HG03025 (cell line): Measurements from ENCODE around the gene GDI1.

Experiments used
- ATAC-seq: cut with Tn5 transposase; IDR thresholded peaks from one replicate; pipeline ENCODE4 v1.9.1; 2021; ENCODE audit warnings: mild to moderate bottlenecking, moderate library complexity; ENCODE audit not compliant: unreplicated experiment, low FRiP score

GDI1 gene

DNA sequence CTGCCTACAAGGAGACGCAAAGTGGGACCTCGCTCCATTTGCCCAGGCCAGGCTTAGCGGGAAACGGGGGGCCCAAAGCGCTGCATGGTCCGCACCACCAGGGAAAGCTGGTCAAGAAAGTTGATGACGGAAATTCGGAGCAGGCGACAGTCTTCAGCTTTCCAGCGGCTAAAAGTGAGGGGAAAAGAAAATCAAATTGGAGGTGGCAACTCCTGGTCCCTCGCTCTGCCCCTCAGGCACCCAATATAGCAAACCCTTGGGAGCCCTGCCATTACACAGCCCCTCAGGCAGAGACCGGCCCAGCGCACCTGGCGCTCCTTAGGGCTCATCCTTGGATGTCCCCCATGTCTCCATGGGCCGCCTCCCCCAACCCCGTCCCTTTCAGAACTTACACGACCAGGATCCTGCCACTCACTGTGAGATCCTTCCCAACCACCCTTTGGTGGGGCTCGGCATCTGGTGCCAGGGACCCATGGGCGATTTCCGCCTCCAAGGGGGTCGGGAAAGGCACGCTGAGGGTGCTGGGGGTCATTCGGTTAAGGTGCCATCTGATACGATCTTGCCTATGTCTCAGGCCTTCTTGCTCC lies 41.0 kb downstream of the GDI1 start:
- ATAC-seq, result no peak

DNA sequence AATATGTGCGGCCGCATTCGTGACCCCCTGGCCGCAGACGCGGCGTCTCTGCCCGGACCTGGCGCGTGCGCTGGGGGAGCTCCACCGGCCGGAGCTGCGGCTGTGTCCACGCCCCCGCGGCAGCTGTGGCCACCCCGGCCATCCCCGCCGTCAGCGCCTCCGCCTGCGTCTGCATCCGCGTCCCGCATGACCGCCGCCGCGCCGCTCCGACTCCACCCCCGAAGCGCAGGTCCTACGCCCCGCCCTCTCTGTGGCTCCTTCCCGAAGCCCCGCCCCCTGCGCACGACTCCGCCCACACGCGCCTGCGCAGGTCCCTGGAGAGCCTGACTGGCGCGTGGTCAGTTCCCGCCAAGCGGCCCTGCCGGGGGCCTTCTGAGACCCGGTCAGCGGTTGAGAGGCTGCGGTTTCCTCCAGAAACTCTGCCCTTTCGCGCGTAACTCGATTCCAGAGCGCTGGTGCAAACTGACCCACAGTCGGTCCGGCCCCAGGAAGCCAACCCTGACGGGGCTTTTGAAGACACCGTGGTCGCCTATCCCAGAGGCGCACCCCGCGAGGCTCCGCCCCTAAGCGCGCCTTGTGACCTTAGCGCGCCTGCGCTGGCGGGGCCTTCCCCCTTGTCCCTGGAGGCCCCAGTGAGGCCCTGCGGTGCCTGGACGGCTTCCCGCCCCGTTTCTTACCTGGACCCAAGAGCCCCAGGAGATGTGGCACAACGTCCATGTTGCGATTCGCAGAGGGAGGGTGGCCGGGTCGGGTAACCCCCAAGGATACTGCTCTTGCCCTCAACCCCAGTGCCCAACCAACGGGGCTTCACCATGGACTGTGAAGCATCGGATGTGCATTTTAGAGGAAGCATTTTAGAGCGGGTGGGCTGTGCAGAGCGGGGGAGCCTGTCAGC lies 42.0 kb downstream of the GDI1 start, which contains the start of gene LAGE3:
TSS of gene LAGE3 (minus strand) at position 554 of the 895 bp plus-strand sequence. CDS start at position 188, 366 bp downstream.
- peak; percentile 75 for ATAC-seq

GRCh38 chrX:154481195-154481594 lies 44.2 kb downstream of the GDI1 start:
- no peak for ATAC-seq

GRCh38 chrX:154481911-154482601 lies 45.1 kb downstream of the GDI1 start:
- no peak for ATAC-seq

- no peak for ATAC-seq
These were observed 45.8 kb downstream of the GDI1 start for GRCh38 chrX:154482786-154483185.

DNA sequence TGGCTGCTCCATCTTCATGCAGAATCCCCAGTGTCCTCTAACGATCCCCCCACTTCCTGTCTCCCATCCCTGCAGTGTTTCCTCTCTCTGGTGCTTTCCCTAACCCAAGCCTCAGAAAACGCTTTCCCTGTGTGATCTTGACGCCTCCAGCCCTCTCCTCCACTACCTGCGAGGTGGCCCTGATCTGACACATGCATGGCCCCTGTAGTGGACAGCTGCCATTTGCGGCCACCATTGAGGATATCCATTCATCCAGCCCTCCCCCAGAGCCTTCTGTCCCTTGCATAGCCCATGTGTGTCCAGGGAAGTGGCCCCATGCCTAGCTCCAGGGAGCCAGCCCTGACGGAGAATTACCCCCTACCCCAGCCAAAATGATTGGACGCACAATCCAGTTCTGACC lies 46.4 kb downstream of the GDI1 start:
- no peak for ATAC-seq

DNA sequence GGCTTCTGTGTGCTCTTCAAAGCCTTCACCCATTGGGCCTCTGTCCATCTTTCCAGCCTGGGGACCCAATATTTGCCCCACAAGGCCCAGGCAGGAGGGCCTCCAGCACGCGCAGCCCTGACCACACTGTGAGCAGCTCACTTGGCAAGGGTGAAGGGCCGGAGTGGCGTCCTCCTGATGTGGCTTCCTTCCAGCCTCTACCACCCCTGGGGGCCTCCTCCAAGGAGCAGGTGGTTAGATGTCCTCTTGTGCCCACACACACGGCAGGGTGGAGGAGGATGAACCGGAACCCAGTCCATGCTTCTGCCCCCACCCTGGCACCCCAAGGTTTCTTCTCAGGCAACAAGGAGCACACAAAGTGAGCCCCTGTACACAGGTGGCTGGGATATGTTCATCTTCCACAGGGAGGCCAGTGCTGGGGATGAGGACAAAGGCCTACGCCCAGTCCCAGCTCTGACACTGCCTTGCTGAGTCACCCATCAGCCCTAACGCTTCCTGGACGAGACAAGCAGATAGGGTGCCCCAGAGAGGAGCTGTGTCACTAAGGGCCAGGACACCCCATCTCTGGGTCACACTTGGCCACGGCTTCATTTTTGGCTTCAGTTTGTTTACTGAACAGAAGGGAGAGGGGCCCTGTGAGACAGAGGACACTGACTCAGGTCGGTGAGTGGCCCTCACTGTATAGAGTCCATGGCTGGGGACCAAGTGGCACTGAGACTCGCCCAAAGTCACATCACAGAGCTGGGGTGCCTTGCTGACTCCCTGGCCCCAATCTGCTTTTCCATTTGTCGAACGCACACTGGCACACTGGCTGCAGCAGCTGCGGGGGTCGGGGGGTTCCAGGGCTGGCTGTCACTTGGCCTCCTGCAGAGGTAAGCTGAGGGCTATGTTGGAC lies 47.5 kb downstream of the GDI1 start:
- no peak for ATAC-seq

- no peak for ATAC-seq
These were observed 48.4 kb downstream of the GDI1 start for GRCh38 chrX:154485150-154486051.

DNA sequence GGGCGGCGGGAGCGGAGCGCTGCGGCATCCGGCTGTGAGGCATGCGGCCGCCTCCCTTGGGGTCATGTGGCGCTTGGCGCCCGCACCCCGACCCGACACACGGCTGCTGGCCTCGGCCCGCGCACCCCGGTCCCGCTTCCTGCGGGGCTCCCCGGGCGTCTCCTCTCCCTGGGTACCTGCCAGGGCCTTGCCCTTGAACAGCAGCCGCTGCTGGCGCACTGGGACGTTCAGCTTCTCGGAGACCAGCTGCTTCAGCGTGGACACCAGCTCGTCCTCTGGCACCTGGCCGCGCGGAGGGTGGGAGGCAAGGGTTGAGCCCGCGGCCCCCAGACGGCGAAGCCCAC lies 49.1 kb downstream of the GDI1 start:
- no peak for ATAC-seq

DNA sequence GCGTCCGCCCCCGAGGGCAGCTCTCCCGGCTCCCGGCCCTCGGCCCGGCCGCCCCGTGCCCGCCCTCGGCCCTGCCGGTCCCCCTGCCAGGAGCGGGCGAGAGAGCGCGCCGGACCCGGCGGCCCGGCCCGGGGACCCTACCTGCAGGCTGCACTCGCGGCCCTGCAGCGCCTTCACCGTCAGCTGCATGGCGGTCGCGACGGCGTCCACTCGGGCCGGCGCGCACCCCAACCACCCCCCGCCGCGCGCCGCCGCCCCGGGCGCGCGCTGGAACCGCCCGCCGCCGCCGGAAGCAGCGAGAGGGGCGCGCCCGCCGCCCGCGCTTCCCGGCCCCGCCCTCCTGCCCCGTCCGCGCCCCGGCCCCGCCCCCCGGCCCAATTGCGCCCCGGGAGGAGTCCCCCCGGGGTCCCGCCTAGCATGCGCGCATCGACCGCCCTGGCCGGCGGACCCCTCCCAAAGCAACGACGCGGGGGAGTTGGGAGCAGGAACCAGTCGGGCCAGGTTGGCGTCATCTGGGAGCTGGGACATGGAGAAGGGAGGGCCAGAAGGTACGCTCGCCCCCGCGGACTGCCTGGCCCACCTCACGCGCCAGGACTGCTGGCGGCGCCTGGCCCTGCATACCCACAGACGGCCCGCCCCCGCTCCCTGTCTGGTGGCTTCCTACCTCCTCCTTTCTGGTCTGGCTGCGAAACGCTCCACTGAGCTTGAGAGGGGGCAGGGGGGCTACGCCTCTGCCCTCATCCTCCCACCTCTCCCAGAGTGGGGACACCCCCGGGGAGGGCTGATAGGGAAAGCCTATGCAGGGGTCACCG lies 49.6 kb downstream of the GDI1 start, which contains the start of gene UBL4A:
TSS of gene UBL4A (minus strand) at position 220 of the 812 bp plus-strand sequence. CDS start at position 189, 31 bp downstream.
- ATAC-seq, result no peak

GRCh38 chrX:154487518-154488290 lies 50.8 kb downstream of the GDI1 start:
- no peak for ATAC-seq

- ATAC-seq, result no peak
These were observed 51.6 kb downstream of the GDI1 start for GRCh38 chrX:154488336-154489075.

GRCh38 chrX:154489182-154489581 lies 52.2 kb downstream of the GDI1 start:
- no peak for ATAC-seq

DNA sequence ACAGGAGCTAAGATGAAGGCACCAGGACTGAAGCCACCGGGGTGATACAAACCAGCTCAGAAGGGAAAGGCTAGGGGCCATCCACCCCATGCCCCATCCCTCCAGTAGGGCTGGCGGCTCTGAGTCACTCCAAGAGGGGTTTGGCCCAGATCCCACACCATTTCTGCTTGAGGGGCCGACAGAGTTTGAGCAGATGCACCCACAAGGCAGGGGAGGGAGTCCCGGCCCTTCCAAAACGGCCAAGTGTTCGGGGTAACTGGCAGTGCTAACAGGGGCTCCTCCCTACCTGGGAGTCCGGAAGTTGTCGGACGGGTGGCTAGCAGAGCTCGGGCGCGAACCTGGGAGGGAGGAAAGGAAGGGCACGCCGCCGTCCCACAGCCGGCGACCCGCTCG lies 53.1 kb downstream of the GDI1 start:
- peak; percentile 25 for ATAC-seq

DNA sequence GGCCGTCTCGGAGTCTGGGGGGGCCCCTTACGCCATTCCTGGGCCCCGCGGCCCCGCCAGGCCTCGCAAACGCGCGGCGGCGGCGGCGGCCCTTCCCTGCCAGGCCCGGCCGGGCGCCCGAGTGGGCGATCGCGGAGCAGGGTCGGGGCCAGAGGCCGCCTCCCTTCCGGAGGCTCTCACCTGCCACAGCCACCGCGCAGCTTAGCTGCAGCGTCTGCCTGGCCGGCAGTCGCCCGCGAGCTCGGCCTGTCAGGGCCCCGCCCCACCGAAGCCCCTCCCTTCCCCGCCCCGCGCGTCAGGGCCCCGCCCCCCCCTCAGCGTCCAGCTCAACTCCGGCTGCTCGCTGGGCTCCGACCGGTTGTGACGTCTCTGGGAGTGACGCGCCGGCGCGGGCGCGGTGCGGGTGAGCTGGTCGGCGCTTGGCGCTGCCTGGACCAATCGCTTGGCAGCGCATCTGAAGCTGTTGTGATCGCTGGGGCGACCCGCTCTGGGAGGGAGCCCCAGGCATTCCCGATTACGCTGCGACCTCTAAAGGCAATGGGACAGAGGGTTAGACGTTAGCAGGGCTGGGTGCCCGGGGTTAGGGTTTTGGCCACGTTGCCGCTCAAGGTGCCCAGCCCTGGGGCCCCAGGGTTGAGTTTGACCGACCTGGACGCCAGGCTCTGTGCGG lies 53.6 kb downstream of the GDI1 start, which contains the start of gene SLC10A3:
TSS of gene SLC10A3 (minus strand) at position 216 of the 670 bp plus-strand sequence. CDS start 1,689 bp downstream, outside the sequence.
- peak; percentile 50 for ATAC-seq
